Melanocyte of skin (primary cell): ENCODE measurements around the gene SDHAF1. TPM values are rescaled to one million over a fixed set of nuclear protein-coding genes. Genes with fewer than 3 reads are reported as not detected.

ENCODE experiments used
- small RNA-seq, 2 donors: library from RNA; depleted of rRNA; stranded (forward); fragments of <200 nt; gene quantifications; one replicate each; pipeline ENCODE3, GENCODE V24; 2012
- total RNA-seq, 2 donors: library from RNA; depleted of rRNA; stranded (reverse); fragments of >200 nt; gene quantifications; 2 replicates each; pipeline ENCODE4 v1.2.3, GENCODE V29; 2012

SDHAF1 gene
- total RNA-seq = 10 to 100 TPM in 1 of 2 donors, 1 to 10 TPM in 1; 9.6 to 20.6 TPM

GRCh38 chr19:35995048-35995993, at the start of gene SDHAF1:
Gene SDHAF1, plus strand, starts transcription at chr19:35995188. Its CDS starts 87 bp downstream, at chr19:35995275.

GRCh38 chr19:36008336-36008978, 13.5 kb downstream of the SDHAF1 start, which contains the start of gene SYNE4:
Gene SYNE4, minus strand, starts transcription at chr19:36008813. Its CDS starts 132 bp downstream, at chr19:36008681.

GRCh38 chr19:36014012-36014924, 19.3 kb downstream of the SDHAF1 start, which contains the start of gene ALKBH6:
Gene ALKBH6, minus strand, starts transcription at chr19:36014213. Its CDS starts 816 bp downstream, at chr19:36013397.

GRCh38 chr19:36032251-36033104, 37.5 kb downstream of the SDHAF1 start, which contains the start of gene CLIP3:
Gene CLIP3, minus strand, starts transcription at chr19:36032873. Its CDS starts 516 bp downstream, at chr19:36032357.

Small RNAs within 50 kb of the gene (small RNA-seq; reads per million reads assigned to genes)
- 0 reads per million in 2 donors for gene AF038458.1

Other genes with a start within 250 kb of the SDHAF1 start
- gene U2AF1L4, start 249.8 kb upstream of the SDHAF1 start, total RNA-seq = 1 to 10 TPM; 2.8 to 6.0 TPM
- gene PSENEN, start 249.5 kb upstream of the SDHAF1 start, total RNA-seq = 10 to 100 TPM; 14.8 to 19.3 TPM
- gene LIN37, start 246.6 kb upstream of the SDHAF1 start, total RNA-seq = 10 to 100 TPM; 11.0 to 13.1 TPM
- 1 to 10 TPM in 1 of 2 donors, under 1 TPM in 1; 0.67 to 1.7 TPM for gene HSPB6, start 238.2 kb upstream of the SDHAF1 start, total RNA-seq
- gene PROSER3, start 237.0 kb upstream of the SDHAF1 start, total RNA-seq = 1 to 10 TPM; 5.5 to 9.0 TPM
- 1 to 10 TPM; 1.3 to 7.9 TPM for gene ARHGAP33, start 219.6 kb upstream of the SDHAF1 start, total RNA-seq
- gene PRODH2, start 182.3 kb upstream of the SDHAF1 start, total RNA-seq = not detected
- not detected for gene NPHS1, start 142.7 kb upstream of the SDHAF1 start, total RNA-seq
- gene KIRREL2, start 138.3 kb upstream of the SDHAF1 start, total RNA-seq = under 1 TPM; 0.33 to 0.34 TPM
- gene APLP1, start 126.6 kb upstream of the SDHAF1 start, total RNA-seq = 1 to 10 TPM in 1 of 2 donors, under 1 TPM in 1; under 0.01 to 2.1 TPM
- gene NFKBID, start 94.6 kb upstream of the SDHAF1 start, total RNA-seq = 10 to 100 TPM in 1 of 2 donors, 1 to 10 TPM in 1; 3.1 to 20.6 TPM
- gene HCST, start 92.7 kb upstream of the SDHAF1 start, total RNA-seq = under 1 TPM in 1 of 2 donors, not detected in 1; 1.00 TPM
- not detected for gene TYROBP, start 86.9 kb upstream of the SDHAF1 start, total RNA-seq
- gene LRFN3, start 58.8 kb upstream of the SDHAF1 start, total RNA-seq = 1 to 10 TPM; 5.2 to 5.7 TPM
- gene SYNE4, start 13.6 kb downstream of the SDHAF1 start, total RNA-seq = under 1 TPM in 1 of 2 donors, not detected in 1; under 0.01 TPM
- 10 to 100 TPM; 28.6 to 29.0 TPM for gene ALKBH6, start 19.0 kb downstream of the SDHAF1 start, total RNA-seq
- gene CLIP3, start 37.7 kb downstream of the SDHAF1 start, total RNA-seq = 1 to 10 TPM; 2.0 to 3.1 TPM
- gene THAP8, start 59.1 kb downstream of the SDHAF1 start, total RNA-seq = 1 to 10 TPM; 2.7 to 4.1 TPM
- gene WDR62, start 59.7 kb downstream of the SDHAF1 start, total RNA-seq = 10 to 100 TPM in 1 of 2 donors, 1 to 10 TPM in 1; 6.2 to 16.3 TPM
- not detected for gene OVOL3, start 116.0 kb downstream of the SDHAF1 start, total RNA-seq
- gene POLR2I, start 119.7 kb downstream of the SDHAF1 start, total RNA-seq = 10 to 100 TPM; 37.5 to 72.3 TPM
- 100 to 1,000 TPM; 123 to 168 TPM for gene TBCB, start 120.3 kb downstream of the SDHAF1 start, total RNA-seq
- 100 to 1,000 TPM; 255 to 283 TPM for gene CAPNS1, start 144.9 kb downstream of the SDHAF1 start, total RNA-seq
- 1 to 10 TPM in 1 of 2 donors, under 1 TPM in 1; 0.33 to 2.1 TPM for gene COX7A1, start 157.3 kb downstream of the SDHAF1 start, total RNA-seq
- gene ZNF565, start 219.5 kb downstream of the SDHAF1 start, total RNA-seq = 1 to 10 TPM; 1.7 to 2.1 TPM
- gene ZNF146, start 219.9 kb downstream of the SDHAF1 start, total RNA-seq = 10 to 100 TPM; 38.2 to 49.6 TPM